Spleen (tissue), 11 donors: ENCODE measurements around the gene ANO3. TPM values are rescaled to one million over a fixed set of nuclear protein-coding genes. Genes with fewer than 3 reads are reported as not detected.

ENCODE experiments used
- DNase-seq: peaks from one replicate; pipeline ENCODE4 v3.0.0-alpha.2; 2020
- H3K27ac ChIP-seq, 8 donors: fragments of 200-600 bp; sonication (generic) in 7 of 8; 1 replicate in 4 of 8; 2 replicates in 4 of 8; pipeline versions ENCODE4 v1.5.0 to v1.8.0; 2016 to 2021; ENCODE audit warnings: inconsistent platforms in 4 of 8, mild to moderate bottlenecking in 4 of 8, moderate library complexity in 1 of 8
- H3K27me3 ChIP-seq, 7 donors: fragments of 200-600 bp; sonication (generic) in 6 of 7; replicated peaks in 1 of 7; 1 replicate in 4 of 7; 2 replicates in 3 of 7; pipeline versions ENCODE4 v1.5.0 to v1.8.0; 2016 to 2021; ENCODE audit warnings: inconsistent platforms in 3 of 7, mild to moderate bottlenecking in 1 of 7
- H3K36me3 ChIP-seq, 6 donors: fragments of 200-600 bp; sonication (generic) in 5 of 6; 1 replicate in 4 of 6; 2 replicates in 2 of 6; pipeline versions ENCODE4 v1.5.0 to v1.8.0; 2016 to 2021; ENCODE audit warnings: inconsistent platforms in 2 of 6
- H3K4me1 ChIP-seq, 6 donors: fragments of 200-600 bp; sonication (generic) in 5 of 6; 1 replicate in 3 of 6; 2 replicates in 3 of 6; pipeline versions ENCODE4 v1.5.0 to v1.8.0; 2016 to 2021; ENCODE audit warnings: inconsistent platforms in 3 of 6
- H3K4me3 ChIP-seq, 8 donors: fragments of 200-600 bp; sonication (generic) in 7 of 8; 1 replicate in 4 of 8; 2 replicates in 4 of 8; pipeline versions ENCODE4 v1.5.0 to v1.8.0; 2016 to 2021; ENCODE audit warnings: inconsistent platforms in 4 of 8, mild to moderate bottlenecking in 4 of 8, moderate library complexity in 2 of 8
- H3K9me3 ChIP-seq, 8 donors: fragments of 200-600 bp; sonication (generic) in 7 of 8; 1 replicate in 4 of 8; 2 replicates in 4 of 8; pipeline versions ENCODE4 v1.5.0 to v1.8.0; 2016 to 2021; ENCODE audit warnings: inconsistent platforms in 4 of 8
- CTCF ChIP-seq, 11 experiments: fragments of 200-600 bp in 7 of 11; fragments of 450-650 bp in 4 of 11; sonication (generic) in 4 of 11; IDR thresholded peaks in 8 of 11; conservative IDR thresholded peaks in 3 of 11; 1 replicate in 7 of 11; 2 replicates in 4 of 11; pipeline versions ENCODE4 v1.4.0 to v1.8.0; 2016 to 2021; ENCODE audit warnings: antibody characterized with exemption in 11 of 11, inconsistent platforms in 4 of 11, mild to moderate bottlenecking in 1 of 11
- POLR2A ChIP-seq, 3 donors: fragments of 450-650 bp; IDR thresholded peaks; one replicate each; pipeline ENCODE4 v1.5.1; 2017; ENCODE audit warnings: antibody characterized with exemption in 3 of 3, mild to moderate bottlenecking in 1 of 3
- POLR2AphosphoS5 ChIP-seq, 3 donors: sonication (generic); formaldehyde crosslinking; IDR thresholded peaks; one replicate each; pipeline ENCODE4 v1.5.1; 2017; ENCODE audit warnings: antibody characterized with exemption in 3 of 3
- WGBS, 5 donors: extraction: QIAGEN DNeasy Blood & Tissue Kit in 3 of 5; methylation state at CpG; one replicate each; pipeline versions ENCODE4 v1.1.5 to v1.1.7; 2013 to 2018; 5-methylcytosine and 5-hydroxymethylcytosine counted together
- intact Hi-C: fragments of 100-400 bp; cut with DNase I; formaldehyde crosslinking; loops from one replicate; pipeline ENCODE4 v1.15.0; 2023; ENCODE audit warnings: low total_unique reads
- polyA plus RNA-seq, 3 donors: library from polyadenylated mRNA; stranded (reverse); fragments of 200-250 nt; gene quantifications; one replicate each; pipeline ENCODE4 v1.2.1, GENCODE V29; 2013
- total RNA-seq, 7 donors: library from RNA; depleted of rRNA in 3 of 7; stranded (reverse); fragments of >200 nt in 3 of 7; fragmentation: NEBNext Ultra II Directional in 4 of 7; extraction: Animal tissue kit (Norgen Biotek cat#: 25700) in 4 of 7; gene quantifications; one replicate each; pipeline versions ENCODE4 v1.1.0 to v1.2.1, GENCODE V29; 2016 to 2021
- donor health status: healthy with polysubstance abuse.
- donor health status: DM: no; HTN: no; CAD: no; lungs with moderate emphysema.
- donor health status: DM: no; HTN: no; CAD: no.
- donor health status: Bipolar disorder and iron deficiency.
- donor health status: healthy.
- donor health status: DM: no; HTN: no; CAD: no.
- donor health status: DM: yes; HTN: yes; CAD: no.

ANO3 gene
- total and polyA plus RNA-seq, 10 donors = 0.03 to 2.6 (median 0.26) TPM; not detected in 4

DNA sequence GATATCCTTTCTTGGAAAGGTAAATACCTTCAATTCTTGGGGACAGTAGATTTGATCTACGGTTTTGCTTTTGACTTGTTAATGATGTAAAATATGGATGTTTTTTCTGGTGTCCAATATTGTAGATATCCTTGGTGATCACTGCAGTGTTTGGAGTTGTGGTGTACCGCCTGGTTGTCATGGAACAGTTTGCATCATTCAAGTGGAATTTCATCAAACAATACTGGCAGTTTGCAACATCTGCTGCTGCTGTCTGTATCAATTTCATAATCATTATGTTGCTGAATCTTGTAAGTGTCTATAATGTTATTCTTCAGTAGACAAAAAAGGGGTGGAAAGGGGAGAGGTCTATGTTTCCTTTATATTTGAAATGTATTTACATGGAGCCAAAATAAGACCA, 267.5 kb downstream of the ANO3 start:
- Histone ChIP-seq H3K36me3 (no peaks in the 10 kb centered on the region), H3K27ac (no peak overlapping the region), H3K9me3 (peaks cover 0 to 10% (median 0%) of the 10 kb centered on the region in 8 donors), H3K4me1 (no peaks in the 10 kb centered on the region), H3K27me3 (no peaks in the 10 kb centered on the region), H3K4me3 (no peak overlapping the region)
- TF ChIP-seq POLR2A (IDR thresholded peaks at IDR 0.05) = no peak
- no peak for TF ChIP-seq POLR2AphosphoS5 (IDR thresholded peaks at IDR 0.05)
- TF ChIP-seq CTCF (IDR thresholded peaks at IDR 0.05 in 8 of 11, conservative IDR thresholded peaks at IDR 0.05 in 3 of 11) = no peak
- intact Hi-C loops = no loop called here
- WGBS, 5 donors = 73 to 85% (median 79%) methylated on average over 2 of the region's 2 CpGs
- DNase-seq = no peak

DNA sequence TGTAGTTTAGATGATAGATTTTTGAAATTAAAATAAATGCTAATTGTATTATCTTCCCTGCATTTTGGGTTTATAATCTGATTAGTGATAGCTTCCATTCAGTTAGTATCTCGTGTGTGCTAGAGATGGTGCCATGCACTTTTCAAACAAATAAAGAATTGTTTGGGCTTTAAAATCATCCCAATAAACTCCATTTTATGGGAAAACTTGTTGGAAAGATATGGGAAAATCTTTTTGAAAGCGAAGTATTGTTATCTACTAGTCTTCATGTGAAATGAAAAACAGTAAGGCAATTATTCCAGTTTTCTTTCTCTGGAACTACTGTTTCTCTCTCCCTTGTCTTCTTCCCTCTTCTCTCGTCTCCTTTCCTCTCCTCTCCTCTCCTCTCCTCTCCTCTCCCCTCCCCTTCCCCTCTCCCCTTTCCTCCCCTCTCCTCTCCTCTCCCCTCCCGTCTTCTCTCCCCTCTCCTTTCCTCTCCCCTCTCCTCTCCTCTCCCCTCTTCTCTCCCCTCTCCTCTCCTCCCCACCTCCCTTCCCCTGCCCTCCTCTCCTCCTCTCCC, 268.0 kb downstream of the ANO3 start:
- Histone ChIP-seq H3K4me1 (no peaks in the 10 kb centered on the region), H3K27me3 (no peaks in the 10 kb centered on the region), H3K36me3 (no peaks in the 10 kb centered on the region), H3K4me3 (no peak overlapping the region), H3K27ac (no peak overlapping the region), H3K9me3 (peaks cover 0 to 12% (median 0%) of the 10 kb centered on the region in 8 donors)
- TF ChIP-seq POLR2AphosphoS5 (IDR thresholded peaks at IDR 0.05) = no peak
- TF ChIP-seq CTCF (IDR thresholded peaks at IDR 0.05 in 8 of 11, conservative IDR thresholded peaks at IDR 0.05 in 3 of 11) = no peak
- no peak for TF ChIP-seq POLR2A (IDR thresholded peaks at IDR 0.05)
- intact Hi-C loops = no loop called here
- no peak for DNase-seq
- 65 to 76% (median 71%) methylated on average over 3 to 4 of the region's 4 CpGs for WGBS, 5 donors

DNA sequence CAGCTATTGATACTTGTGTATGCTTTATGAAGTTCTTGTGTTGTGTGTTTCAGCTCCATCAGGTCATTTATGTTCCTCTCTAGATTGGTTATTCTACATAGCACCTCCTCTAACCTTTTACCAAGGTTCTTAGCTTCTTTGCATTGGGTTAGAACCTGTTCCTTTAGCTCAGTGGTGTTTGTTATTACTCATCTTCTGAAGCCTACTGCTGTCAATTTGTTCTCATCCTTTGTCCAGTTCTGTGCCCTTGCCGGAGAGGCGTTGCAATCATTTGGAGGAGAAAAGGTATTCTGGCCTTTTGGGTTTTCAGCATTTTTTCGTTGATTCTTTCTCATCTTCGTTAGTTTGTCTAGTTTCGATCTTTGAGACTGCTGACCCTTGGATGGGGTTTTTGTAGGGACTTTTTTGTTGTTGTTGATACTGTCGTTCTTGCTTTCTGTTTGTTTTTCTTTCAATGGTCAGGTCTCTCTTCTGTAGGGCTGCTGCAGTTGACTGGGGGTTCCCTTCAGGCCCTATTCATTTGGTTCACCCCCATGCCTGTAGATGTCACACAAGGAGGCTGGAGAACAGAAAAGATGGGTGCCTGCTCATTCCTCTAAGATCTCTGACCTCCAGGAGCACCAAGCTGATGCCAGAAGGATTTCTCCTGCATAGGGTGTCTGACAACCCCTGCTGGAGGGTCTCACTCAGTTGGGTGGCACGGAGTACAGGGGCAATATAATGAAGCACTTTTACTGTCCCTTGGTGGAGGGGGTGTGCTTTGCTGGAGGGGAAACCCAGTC, 276.0 kb downstream of the ANO3 start:
- H3K27ac ChIP-seq = no peak overlapping the region
- no peaks in the 10 kb centered on the region for H3K36me3 ChIP-seq
- no peaks in the 10 kb centered on the region for H3K27me3 ChIP-seq
- WGBS, 5 donors = 72 to 91% (median 84%) methylated on average over 7 of the region's 7 CpGs
- intact Hi-C loops = no loop called here
- TF ChIP-seq POLR2A (IDR thresholded peaks at IDR 0.05) (no peak), POLR2AphosphoS5 (IDR thresholded peaks at IDR 0.05) (no peak), CTCF (IDR thresholded peaks at IDR 0.05 in 8 of 11, conservative IDR thresholded peaks at IDR 0.05 in 3 of 11) (no peak)
- H3K4me1 ChIP-seq = no peaks in the 10 kb centered on the region
- DNase-seq = no peak
- H3K9me3 ChIP-seq = peaks cover 0 to 37% (median 18%) of the 10 kb centered on the region in 8 donors
- H3K4me3 ChIP-seq = no peak overlapping the region

DNA sequence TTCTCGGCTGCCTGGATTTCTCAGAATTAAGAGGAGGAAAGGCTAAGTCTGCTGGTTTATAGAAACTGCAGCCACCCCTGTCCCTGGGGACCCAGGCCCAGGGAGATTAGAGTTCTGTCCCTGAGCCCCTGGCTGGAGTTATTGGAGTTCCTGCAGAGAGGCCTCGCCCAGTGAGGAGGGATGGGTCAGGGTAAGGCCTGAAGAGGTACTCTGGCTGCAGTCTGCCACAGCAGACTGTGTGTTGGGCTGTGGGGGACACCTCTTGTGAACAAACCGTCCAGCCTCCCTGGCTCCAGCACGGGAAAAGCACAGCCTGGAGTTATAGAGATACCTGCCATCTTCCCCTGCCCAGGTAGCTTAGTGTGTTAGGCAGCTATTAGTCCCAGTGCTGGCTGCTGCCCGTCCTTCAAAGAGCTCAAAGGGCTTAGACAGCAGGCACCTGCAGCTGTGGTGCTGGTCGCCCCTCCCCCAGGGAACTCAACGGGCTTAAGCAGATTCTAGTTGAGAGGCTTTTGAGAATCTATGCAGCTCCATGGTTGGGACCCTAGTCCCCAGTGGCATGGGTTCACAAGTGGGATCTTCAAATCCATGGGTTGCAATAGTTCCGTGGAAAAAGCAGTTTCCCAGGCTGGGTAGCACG, 276.7 kb downstream of the ANO3 start:
- no peak for DNase-seq
- no peak overlapping the region for H3K4me3 ChIP-seq
- 57 to 88% (median 80%) methylated on average over 6 to 9 of the region's 9 CpGs for WGBS, 5 donors
- H3K9me3 ChIP-seq = peaks cover 0 to 44% (median 25%) of the 10 kb centered on the region in 8 donors
- no peak for TF ChIP-seq POLR2A (IDR thresholded peaks at IDR 0.05)
- TF ChIP-seq POLR2AphosphoS5 (IDR thresholded peaks at IDR 0.05) = no peak
- no peak for TF ChIP-seq CTCF (IDR thresholded peaks at IDR 0.05 in 8 of 11, conservative IDR thresholded peaks at IDR 0.05 in 3 of 11)
- H3K36me3 ChIP-seq = no peaks in the 10 kb centered on the region
- H3K27ac ChIP-seq = no peak overlapping the region
- H3K27me3 ChIP-seq = no peaks in the 10 kb centered on the region
- intact Hi-C loops = no loop called here
- H3K4me1 ChIP-seq = no peaks in the 10 kb centered on the region
